ENCODE data around the gene PNPLA2.

PNPLA2 gene

DNA sequence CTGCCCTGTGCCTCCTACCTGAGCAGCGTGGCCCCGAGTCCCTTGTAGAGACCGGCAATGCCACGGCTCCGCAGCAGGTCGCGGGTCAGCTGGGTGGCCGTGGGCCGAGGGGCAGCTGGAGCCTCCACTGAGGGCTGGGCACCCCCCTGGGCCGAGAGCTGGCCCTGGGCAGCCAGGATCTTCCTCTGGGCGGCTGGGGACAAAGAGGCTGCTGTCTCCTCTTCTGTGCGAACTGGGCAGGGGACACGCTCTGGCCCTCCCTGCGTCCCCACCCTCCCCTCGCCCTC is 26.2 kb upstream of the PNPLA2 start:
- Mint-ChIP-seq H3K36me3 (peaks cover 32% of the 10 kb centered on the region), H3K9me3 (no peaks in the 10 kb centered on the region), H3K27ac (no peak overlapping the region), H3K27me3 (peaks cover 28% of the 10 kb centered on the region), H3K4me1 (peaks cover 28% of the 10 kb centered on the region), H3K4me3 (no peak overlapping the region)
- ATAC-seq = no peak

DNA sequence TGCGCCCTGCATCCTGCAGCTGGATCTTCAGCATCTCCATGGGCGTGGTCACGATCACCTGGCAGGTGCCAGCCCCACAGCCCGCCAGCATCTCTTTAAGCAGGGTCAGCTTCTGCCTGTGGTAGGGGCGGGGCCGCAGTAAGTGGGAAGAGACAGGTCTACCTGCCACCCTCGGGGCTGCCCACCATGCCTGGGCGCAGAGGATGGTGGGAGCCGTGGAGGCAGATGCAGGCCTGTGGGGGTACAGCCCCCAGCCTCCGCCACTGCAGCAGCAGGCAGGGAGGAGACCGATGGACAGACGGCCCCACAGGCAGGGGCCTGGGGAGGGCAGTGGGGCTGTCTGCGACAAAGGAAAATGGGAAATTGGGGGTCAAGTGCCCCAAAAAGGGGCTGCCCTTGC is 25.8 kb upstream of the PNPLA2 start:
- Mint-ChIP-seq H3K27ac (no peak overlapping the region), H3K36me3 (peaks cover 32% of the 10 kb centered on the region), H3K9me3 (no peaks in the 10 kb centered on the region), H3K4me1 (peaks cover 25% of the 10 kb centered on the region), H3K27me3 (peaks cover 24% of the 10 kb centered on the region), H3K4me3 (peak overlapping the region; percentile 15)
- ATAC-seq = no peak

DNA sequence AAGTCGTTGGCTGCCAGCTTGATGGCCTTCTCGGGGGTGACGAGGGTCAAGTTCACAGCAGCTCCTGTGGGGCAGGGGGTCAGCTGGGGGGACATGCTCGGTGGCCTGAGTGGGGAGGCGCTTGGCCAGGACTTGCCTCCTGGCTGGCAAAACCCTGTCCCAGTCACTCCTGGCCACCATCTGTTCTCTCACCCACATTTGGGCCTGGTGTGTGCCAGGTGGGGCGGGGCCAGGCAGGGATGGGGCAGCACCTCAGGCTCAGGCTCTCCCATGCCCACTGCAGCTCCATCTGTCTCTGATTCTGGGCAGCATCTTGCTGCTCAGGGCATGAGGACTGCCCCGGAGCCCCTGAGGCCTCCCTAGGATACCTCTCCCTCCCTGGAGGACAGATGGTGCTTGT is 25.2 kb upstream of the PNPLA2 start:
- H3K4me3 Mint-ChIP-seq = no peak overlapping the region
- peaks cover 32% of the 10 kb centered on the region for H3K36me3 Mint-ChIP-seq
- no peak for ATAC-seq
- peaks cover 22% of the 10 kb centered on the region for H3K4me1 Mint-ChIP-seq
- H3K27me3 Mint-ChIP-seq = peaks cover 17% of the 10 kb centered on the region
- no peak overlapping the region for H3K27ac Mint-ChIP-seq
- H3K9me3 Mint-ChIP-seq = no peaks in the 10 kb centered on the region

DNA sequence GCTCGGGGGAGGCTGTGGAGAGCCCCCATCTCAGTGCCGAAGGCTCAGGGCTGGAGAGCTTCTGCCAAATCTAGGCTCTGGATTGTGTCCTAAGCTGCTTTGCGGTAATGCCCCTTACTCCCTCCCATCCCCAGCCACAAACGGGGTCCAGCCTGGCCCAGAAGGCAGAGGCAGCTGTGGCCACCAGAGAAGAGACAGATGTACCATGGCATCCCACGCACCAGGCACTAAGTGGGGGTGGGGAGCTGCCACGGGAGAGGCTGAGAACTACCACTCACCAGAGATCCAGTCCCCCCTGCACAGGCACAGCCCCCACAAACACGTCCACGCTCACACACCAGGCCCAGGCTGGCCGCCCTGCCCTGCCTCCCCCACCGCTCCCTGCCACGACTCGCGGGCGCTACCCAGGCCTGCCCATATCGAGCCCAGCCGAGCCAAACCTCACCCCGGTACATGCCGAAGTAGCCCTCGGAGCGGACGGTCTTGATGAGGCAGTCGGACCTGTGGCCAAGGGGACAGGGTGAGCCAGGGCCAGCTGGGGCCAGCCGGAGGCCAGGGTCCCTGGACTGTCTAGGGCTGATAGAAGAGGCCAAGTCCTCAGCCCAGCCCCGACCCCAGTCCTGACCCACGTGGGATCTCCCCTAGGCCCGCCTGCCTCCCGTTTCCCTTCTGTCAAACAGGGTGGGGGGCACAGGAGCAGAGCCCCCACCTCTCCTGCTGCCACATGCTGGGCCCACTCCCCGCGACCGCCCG is 24.5 kb upstream of the PNPLA2 start:
- Mint-ChIP-seq H3K36me3 (peaks cover 32% of the 10 kb centered on the region), H3K27me3 (peaks cover 11% of the 10 kb centered on the region), H3K9me3 (no peaks in the 10 kb centered on the region), H3K4me1 (peaks cover 22% of the 10 kb centered on the region), H3K27ac (no peak overlapping the region), H3K4me3 (peak overlapping the region; percentile 5)
- no peak for ATAC-seq

DNA sequence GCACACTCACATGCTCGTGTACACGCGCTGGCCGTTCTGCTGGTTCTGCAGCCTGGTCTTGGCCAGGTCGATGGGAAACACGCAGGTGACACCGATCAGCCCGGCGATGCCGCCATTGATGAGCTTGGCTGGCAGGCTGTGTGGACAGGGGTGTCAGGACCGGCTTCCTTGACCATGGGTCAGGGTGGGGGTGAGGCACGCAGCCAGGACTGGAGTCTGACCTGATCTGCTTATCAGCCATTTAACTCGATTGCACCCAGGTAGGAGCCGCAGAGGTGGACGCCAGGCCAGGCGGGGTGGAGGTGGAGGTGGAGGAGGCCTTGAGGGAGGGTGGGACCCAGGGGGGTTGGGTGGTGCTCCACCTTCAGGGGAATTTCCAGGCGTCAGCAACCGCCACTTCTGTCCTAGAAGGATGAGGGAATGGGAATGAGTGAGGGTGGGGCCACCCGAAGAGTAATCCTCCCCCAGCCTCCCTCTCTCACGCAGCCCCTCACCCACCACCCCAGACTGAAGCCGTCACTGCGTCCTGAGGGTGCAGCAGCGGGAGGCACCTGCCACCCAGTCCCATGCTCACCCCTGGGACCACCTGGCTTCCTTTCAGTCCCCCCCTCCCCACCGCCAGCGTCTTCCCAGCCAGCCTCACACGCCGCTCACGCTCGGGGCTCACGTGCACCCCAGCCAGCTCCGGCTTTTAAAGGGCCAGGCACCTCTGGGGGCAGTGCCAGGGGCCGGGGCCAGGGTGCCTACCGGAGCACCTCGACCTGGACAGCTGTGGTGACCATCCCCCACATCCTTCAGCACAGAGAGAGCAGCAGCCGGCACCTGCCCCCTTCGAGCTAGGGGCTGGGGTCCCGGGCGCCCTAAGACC is 23.7 kb upstream of the PNPLA2 start:
- Mint-ChIP-seq H3K4me3 (peak overlapping the region; percentile 88), H3K9me3 (no peaks in the 10 kb centered on the region), H3K27ac (no peak overlapping the region), H3K36me3 (peaks cover 32% of the 10 kb centered on the region), H3K4me1 (peaks cover 17% of the 10 kb centered on the region), H3K27me3 (peaks cover 10% of the 10 kb centered on the region)
- ATAC-seq = no peak

DNA sequence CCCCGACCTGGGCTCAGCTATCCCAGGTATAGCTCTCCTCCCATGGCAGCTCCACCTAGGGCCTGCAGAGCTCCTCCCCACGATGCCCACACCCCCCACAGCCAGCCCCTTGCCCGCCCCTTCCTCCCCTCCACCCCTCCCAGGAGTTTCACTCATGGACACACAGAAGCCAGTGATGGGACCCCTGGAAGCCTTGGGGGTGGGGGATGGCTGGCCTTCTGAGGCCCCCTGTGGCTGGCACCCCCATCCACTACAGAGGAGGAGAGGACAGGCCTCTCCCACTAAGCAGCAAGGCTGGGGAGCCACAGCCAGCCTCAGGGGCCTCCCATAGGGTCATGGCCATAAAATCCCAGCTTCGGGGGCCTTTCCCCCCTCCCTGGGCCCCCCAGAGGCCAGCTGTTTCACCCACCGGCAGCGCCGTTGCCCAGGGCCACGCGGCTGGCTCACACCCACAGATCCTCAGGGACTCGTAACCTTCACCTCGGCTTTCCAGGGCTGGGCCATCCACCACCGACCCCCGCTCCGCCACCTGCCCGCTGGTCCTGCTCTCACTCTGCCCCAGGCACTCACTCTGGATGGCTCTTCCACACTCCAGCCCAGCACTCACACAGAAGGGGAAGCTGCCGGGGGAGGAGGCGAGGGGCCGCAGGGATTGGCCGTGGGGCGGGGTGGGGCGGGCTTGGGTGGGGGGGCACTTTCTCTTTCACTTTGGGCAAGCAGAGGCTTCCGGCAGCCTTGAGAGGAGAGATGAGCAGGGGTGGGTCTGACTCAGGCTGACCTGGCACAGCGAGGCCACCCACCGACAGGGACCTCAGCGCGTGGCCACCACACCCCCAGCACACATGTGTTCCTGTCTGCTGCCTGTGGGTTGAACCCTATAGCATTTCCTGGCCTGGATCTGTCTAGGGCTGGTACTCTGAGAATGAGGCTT is 22.8 kb upstream of the PNPLA2 start:
- Mint-ChIP-seq H3K4me3 (peak overlapping the region; percentile 88), H3K9me3 (no peaks in the 10 kb centered on the region), H3K4me1 (peaks cover 17% of the 10 kb centered on the region), H3K27me3 (peaks cover 3% of the 10 kb centered on the region), H3K36me3 (peaks cover 26% of the 10 kb centered on the region), H3K27ac (peak overlapping the region; percentile 87)
- ATAC-seq = peak; percentile 62

DNA sequence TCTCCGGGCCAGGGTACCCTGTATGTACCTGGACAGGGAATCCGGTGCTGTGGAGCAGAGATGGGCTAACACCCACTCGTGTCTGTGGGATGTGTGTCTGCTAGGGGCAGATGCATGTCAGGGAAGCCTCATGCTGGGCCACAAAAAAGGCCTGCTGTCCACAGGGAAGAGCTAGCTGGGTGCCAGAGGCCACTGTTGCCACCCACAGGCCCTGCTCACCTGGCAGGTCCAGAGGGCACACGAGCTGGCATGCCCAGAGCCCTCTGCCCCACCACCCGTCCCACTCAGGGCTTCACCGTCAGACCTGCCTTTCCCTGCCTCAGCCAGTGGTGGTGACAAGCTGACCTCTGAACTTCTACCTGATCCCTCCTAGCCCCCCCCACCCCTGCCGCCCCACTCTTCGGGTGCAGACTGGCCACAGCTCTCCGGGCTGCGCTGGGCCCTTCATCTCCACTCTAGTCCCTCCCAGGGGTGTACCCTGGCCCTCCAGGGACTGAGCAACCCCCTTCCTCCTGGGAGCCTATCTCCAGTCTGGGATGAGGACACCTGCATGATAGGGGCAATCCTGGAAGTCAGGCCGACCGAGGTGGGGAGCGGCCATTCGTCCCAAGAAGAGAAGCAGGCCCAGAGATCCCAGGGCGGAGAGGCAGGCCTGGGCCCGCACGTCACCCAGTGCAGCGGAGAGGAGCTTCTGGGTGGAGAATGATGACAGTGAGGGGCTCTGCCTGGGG is 22.0 kb upstream of the PNPLA2 start:
- Mint-ChIP-seq H3K36me3 (peaks cover 26% of the 10 kb centered on the region), H3K27ac (peak overlapping the region; percentile 87), H3K4me1 (peaks cover 17% of the 10 kb centered on the region), H3K27me3 (no peaks in the 10 kb centered on the region), H3K9me3 (no peaks in the 10 kb centered on the region), H3K4me3 (peak overlapping the region; percentile 88)
- ATAC-seq = no peak

DNA sequence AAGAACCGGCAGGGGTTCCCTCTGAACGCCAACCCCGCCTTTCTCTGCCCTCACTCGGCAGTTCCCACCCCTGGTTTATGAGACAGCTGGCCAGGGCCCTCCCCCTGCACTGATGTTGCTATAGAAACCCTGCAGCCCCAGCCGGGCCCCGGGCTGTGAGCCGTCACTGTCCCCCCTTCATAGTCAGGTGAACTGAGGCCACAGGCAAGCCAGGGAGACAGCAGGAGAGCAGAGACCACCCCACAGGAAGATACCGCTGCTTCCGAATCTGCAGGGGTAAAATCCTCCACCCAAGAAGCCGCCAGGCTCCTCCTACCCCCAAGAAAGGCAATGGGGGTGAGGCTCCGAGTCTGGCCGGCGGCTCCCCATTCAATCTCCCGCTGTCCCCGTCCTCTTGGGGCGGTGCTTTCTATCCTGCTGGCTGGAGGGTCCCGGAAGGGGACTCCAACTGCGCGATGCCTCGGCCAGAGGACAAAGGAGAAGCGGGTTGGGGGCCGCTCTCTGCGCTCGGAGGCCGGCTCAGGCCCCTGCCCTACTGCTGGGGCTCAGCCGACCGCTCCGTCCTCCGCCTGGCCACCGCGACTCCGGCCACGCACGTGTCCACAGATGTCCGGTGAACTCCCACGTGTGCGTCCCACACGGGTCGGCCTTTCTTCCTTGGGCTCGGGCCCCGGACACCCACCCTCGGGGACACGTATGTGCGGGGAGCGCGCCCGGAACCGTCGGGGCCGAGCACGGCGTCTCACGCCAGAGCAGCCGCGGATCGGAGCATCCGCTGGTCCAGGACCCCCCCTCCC is 21.2 kb upstream of the PNPLA2 start:
- Mint-ChIP-seq H3K4me3 (peak overlapping the region; percentile 88), H3K27me3 (no peaks in the 10 kb centered on the region), H3K4me1 (peaks cover 17% of the 10 kb centered on the region), H3K36me3 (peaks cover 21% of the 10 kb centered on the region), H3K9me3 (no peaks in the 10 kb centered on the region), H3K27ac (peak overlapping the region; percentile 87)
- ATAC-seq = peak; percentile 78

DNA sequence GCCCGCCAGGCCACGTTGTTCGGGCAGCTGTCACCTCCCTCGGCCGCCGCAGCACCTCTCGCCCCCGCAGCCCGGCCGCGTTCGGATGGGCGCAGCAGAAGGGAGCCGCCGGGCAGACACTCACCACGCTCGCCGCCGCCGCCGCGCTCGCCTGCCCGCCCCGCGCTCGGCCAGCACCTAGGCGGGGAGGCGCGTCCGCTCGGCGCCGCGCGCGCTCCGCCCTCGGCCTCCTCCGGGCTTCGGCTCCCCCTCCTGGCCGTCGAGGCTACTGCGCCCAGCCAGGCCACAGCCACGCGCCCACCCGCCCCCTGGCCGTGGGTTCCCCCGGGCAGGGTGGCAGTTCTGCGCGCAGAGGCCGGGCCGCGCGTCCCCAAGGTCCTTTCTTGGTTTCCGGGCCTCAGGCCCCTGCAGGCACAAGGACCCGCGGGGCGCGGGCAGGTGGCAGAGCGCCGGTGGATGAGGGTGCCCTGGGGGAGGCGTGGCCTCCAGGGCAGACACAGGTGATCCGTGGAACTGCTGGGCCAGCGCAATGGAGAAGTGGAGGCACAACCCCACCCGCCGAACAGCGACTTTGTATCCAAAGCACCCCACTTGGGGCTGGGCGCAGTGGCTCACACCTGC is 20.5 kb upstream of the PNPLA2 start, which contains the start of gene SLC25A22:
Gene SLC25A22, minus strand, starts transcription at position 189 of the 621 bp plus-strand sequence. CDS start 3,275 bp downstream, outside the sequence.
- ATAC-seq = peak; percentile 84
- Mint-ChIP-seq H3K27me3 (no peaks in the 10 kb centered on the region), H3K9me3 (no peaks in the 10 kb centered on the region)

DNA sequence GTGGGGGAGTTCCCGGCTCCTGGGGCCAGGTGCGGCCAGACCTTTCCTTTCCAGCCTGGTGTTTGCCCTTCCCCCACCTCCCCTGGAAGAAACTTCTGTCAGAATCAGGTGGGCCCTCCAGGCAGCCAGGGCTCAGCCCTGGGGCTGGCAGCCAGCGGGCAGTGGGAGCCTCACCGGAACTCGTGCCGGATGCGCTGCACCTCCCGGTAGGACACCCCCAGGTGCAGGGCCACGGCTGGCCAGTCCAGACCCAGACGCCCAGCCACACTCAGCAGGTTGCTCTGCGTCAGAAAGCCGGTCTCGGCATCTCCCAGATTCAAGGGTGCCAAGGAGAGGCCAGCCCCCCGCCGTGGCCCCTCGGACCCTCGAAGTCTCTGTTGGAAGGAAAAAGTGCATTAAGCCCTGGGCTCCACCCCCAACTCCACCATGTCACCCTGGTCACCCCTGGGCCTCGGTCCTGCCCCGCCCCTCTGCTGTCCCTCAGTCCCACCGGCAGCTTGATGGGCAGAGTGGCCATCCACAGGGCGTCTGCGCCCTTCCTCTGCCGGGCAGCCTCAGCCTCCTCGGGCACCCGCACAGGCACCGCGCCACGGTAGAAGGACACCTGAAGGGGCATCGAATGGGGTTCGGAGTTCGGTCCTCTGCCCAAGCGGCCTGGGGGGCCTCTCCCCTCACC is 18.9 kb upstream of the PNPLA2 start:
- Mint-ChIP-seq H3K27ac (no peak overlapping the region), H3K27me3 (no peaks in the 10 kb centered on the region), H3K9me3 (no peaks in the 10 kb centered on the region), H3K4me1 (peaks cover 25% of the 10 kb centered on the region), H3K4me3 (no peak overlapping the region), H3K36me3 (peaks cover 6% of the 10 kb centered on the region)
- no peak for ATAC-seq

More for the DNA sequence above, 20.5 kb upstream of the PNPLA2 start, which contains the start of gene SLC25A22:
- Mint-ChIP-seq H3K36me3 (peaks cover 15% of the 10 kb centered on the region), H3K4me3 (peak within 1 kb of the TSS; percentile 88), H3K27ac (peak within 1 kb of the TSS; percentile 87), H3K4me1 (peaks cover 17% of the 10 kb centered on the region)

DNA sequence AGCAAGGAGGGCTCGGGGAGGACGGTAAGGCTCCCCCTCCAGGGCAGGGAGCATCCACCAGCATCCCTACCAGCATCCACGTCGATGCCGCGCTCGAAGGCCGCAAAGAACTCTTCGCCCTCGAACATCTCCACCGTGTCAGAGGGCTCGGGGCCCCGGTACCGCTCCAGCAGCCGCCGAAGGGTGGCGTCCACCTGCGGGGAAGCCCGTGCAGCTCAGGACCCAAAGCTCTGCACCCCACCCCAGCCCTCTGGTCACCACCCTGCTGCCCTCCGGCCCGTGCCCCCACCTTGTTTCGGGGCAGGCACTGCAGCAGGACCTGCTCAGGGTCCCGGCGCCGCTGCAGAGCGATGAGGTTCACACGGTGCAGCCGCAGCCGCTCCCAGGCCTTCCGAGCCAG is 18.2 kb upstream of the PNPLA2 start:
- Mint-ChIP-seq H3K27ac (no peak overlapping the region), H3K9me3 (no peaks in the 10 kb centered on the region), H3K36me3 (peaks cover 6% of the 10 kb centered on the region), H3K4me1 (peaks cover 25% of the 10 kb centered on the region), H3K4me3 (no peak overlapping the region), H3K27me3 (no peaks in the 10 kb centered on the region)
- ATAC-seq = no peak

DNA sequence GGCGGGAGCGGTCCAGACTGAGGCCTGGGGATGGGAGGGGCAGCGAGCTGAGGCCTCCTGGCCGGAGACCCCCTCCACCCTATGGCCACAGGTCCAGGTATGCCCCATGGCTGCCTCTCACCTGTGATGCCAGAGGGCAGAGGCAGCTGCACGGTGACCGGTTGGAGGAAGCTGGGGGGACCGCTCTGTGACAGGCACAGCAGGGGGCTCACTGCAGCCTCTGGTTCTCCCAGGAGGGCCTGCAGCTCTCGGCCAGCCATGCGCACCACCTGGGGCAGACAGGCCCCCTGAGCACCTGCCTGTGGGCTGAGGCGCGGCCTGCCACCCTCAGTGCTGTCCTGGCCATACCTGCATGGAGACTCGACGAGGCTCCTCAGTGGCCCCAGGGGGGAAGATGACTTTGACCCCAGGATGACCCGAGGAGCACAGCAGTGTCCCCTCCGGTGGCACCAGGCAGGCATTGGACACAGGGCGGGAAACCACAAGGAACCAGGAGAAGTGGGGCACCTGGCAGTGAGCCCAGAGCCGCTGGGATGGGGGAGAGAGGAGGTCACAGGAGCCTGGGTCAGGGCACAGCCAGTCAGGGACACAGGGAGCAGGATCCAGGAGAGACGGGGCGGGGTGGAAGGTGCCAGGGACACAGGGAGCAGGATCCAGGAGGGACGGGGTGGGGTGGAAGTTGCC is 17.5 kb upstream of the PNPLA2 start:
- ATAC-seq = no peak
- H3K9me3 Mint-ChIP-seq = no peaks in the 10 kb centered on the region
- H3K4me3 Mint-ChIP-seq = no peak overlapping the region
- peaks cover 6% of the 10 kb centered on the region for H3K36me3 Mint-ChIP-seq
- H3K27me3 Mint-ChIP-seq = no peaks in the 10 kb centered on the region
- H3K4me1 Mint-ChIP-seq = peaks cover 19% of the 10 kb centered on the region
- no peak overlapping the region for H3K27ac Mint-ChIP-seq

All from stimulated activated memory B cell treated with anti-CD40 and anti-IgM and Interleukin-4, amounts not matched to agents 10 μg/mL and 1 μg/mL and 100 μg/mL, for 72 hours (primary cell).